GM19455 (cell line): ENCODE data around the gene ASCL2.

ENCODE experiments used
- ATAC-seq: cut with Tn5 transposase; IDR thresholded peaks from one replicate; pipeline ENCODE4 v1.9.1; 2021; ENCODE audit not compliant: unreplicated experiment

The ASCL2 gene

GRCh38 chr11:2263071-2263565, 7.3 kb downstream of the ASCL2 start:
- ATAC-seq, result no peak

GRCh38 chr11:2262301-2263070, 7.9 kb downstream of the ASCL2 start:
- no peak for ATAC-seq

GRCh38 chr11:2261436-2262230, 8.8 kb downstream of the ASCL2 start:
- no peak for ATAC-seq

GRCh38 chr11:2260491-2261364, 9.7 kb downstream of the ASCL2 start:
- no peak for ATAC-seq

- ATAC-seq, result no peak
These were observed 10.4 kb downstream of the ASCL2 start for GRCh38 chr11:2259897-2260451.

GRCh38 chr11:2259466-2259830, 10.9 kb downstream of the ASCL2 start:
- no peak for ATAC-seq

- no peak for ATAC-seq
These were observed 11.6 kb downstream of the ASCL2 start for GRCh38 chr11:2258501-2259465.

- ATAC-seq, result no peak
These were observed 13.3 kb downstream of the ASCL2 start for GRCh38 chr11:2256951-2257700.

- no peak for ATAC-seq
These were observed 14.0 kb downstream of the ASCL2 start for GRCh38 chr11:2256293-2256913.

- no peak for ATAC-seq
These were observed 18.4 kb downstream of the ASCL2 start for GRCh38 chr11:2252018-2252417.

- ATAC-seq, result no peak
These were observed 19.2 kb downstream of the ASCL2 start for GRCh38 chr11:2251138-2251537.

- no peak for ATAC-seq
These were observed 19.9 kb downstream of the ASCL2 start for GRCh38 chr11:2250485-2250884.

GRCh38 chr11:2250041-2250440, 20.3 kb downstream of the ASCL2 start:
- no peak for ATAC-seq

- ATAC-seq, result no peak
These were observed 21.0 kb downstream of the ASCL2 start for GRCh38 chr11:2249189-2249916.

- no peak for ATAC-seq
These were observed 21.6 kb downstream of the ASCL2 start for GRCh38 chr11:2248762-2249161.

GRCh38 chr11:2248242-2248641, 22.1 kb downstream of the ASCL2 start:
- no peak for ATAC-seq

GRCh38 chr11:2247496-2247895, 22.9 kb downstream of the ASCL2 start:
- no peak for ATAC-seq

- ATAC-seq, result no peak
These were observed 29.6 kb downstream of the ASCL2 start for GRCh38 chr11:2240834-2241233.
